ENCODE results near the gene HOXD3. TPM values are rescaled to one million over a fixed set of nuclear protein-coding genes. Genes with fewer than 3 reads are reported as not detected.

HOXD3 gene
- total and polyA plus RNA-seq, 4 donors = 1.5 to 13.4 (median 6.0) TPM

DNA sequence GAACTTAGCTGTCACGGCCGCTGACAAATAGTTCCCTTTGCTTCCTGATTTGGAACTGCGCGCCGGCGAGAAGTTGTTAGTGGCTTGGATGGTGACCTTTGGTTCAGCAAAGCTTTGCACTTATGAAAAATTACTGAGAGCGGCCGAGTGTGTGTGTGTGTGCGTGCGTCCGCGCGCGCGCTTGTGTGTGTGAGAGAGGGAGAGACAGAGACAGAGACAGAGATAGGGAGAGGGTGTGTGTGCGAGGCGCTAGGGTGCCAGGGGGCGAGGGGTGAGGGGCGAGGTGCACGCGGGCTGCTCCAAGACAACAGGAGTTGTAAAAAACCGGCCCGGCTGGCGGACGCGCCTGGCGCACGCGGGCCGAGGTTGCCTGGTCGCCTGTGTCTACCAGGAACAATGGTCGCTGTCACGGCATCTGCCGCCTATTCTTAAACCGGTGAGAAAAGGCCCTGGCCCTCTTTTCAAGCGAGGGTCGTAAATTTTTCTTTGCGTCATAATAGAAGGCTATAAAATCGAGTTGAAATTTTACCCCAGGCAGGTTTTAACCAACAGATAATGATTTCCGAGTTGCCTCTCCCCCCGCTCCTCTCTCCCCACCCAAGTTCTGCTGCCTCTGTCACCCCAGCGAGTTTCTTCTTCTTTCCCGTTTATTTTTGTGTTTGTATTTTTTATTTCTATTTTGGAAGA is 535 bp downstream of the HOXD3 start:
- ATAC-seq (ENCODE audit: low FRiP score) = no peak
- Histone ChIP-seq H3K27me3 (ENCODE audit: control insufficient read depth in 1 of 2, insufficient read depth in 2 of 2, low read length in 1 of 2) (peaks cover 0 to 2% of the 10 kb centered on the region in 2 donors), H3K27ac (ENCODE audit: low read depth in 1 of 2, low read length in 2 of 2) (no peak overlapping the region), H3K4me1 (ENCODE audit: control insufficient read depth in 1 of 2, insufficient read depth in 2 of 2, low read length in 2 of 2) (no peaks in the 10 kb centered on the region), H3K9me3 (ENCODE audit: control insufficient read depth, low read length) (no peaks in the 10 kb centered on the region), H3K4me3 (ENCODE audit: low read length in 2 of 2) (no peak overlapping the region), H3K36me3 (ENCODE audit: control insufficient read depth in 1 of 2, insufficient read depth in 2 of 2, low read length in 1 of 2) (no peaks in the 10 kb centered on the region)
- 55 to 72% methylated on average over 43 of the region's 43 CpGs for WGBS, 2 donors
- peak in 1 of 2 donors; percentile 72 for DNase-seq
- intact Hi-C loops (cut with DNase I) = no loop called here

DNA sequence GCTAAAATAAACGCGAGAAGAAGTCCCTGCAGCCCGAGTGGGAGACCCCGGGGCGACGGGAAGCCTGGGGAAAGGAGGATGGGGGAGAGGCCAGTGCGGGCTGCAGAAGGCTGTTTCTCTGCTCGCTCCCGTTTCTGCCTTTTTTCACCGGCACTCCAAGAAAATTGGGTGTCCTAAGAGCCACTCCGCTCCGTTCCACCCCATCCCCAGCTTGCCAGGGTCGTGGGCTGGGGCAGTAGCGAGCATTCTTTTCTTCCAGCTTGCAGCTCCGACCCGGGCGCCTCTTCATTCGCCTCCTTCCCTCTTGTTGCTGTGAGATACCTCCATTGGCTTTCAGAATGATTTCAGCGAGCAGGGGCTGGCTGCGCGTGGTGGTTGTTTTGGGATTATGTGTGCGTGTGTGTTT is 1.1 kb downstream of the HOXD3 start:
- DNase-seq (peak in 1 of 2 donors; percentile 31), ATAC-seq (ENCODE audit: low FRiP score) (no peak)
- H3K4me1 ChIP-seq (ENCODE audit: control insufficient read depth in 1 of 2, insufficient read depth in 2 of 2, low read length in 2 of 2) = no peaks in the 10 kb centered on the region
- H3K9me3 ChIP-seq (ENCODE audit: control insufficient read depth, low read length) = no peaks in the 10 kb centered on the region
- no peak overlapping the region for H3K4me3 ChIP-seq (ENCODE audit: low read length in 2 of 2)
- 72 to 80% methylated on average over 22 of the region's 22 CpGs for WGBS, 2 donors
- H3K27me3 ChIP-seq (ENCODE audit: control insufficient read depth in 1 of 2, insufficient read depth in 2 of 2, low read length in 1 of 2) = peaks cover 0 to 2% of the 10 kb centered on the region in 2 donors
- intact Hi-C loops (cut with DNase I) = no loop called here
- no peaks in the 10 kb centered on the region for H3K36me3 ChIP-seq (ENCODE audit: control insufficient read depth in 1 of 2, insufficient read depth in 2 of 2, low read length in 1 of 2)
- H3K27ac ChIP-seq (ENCODE audit: low read depth in 1 of 2, low read length in 2 of 2) = no peak overlapping the region

DNA sequence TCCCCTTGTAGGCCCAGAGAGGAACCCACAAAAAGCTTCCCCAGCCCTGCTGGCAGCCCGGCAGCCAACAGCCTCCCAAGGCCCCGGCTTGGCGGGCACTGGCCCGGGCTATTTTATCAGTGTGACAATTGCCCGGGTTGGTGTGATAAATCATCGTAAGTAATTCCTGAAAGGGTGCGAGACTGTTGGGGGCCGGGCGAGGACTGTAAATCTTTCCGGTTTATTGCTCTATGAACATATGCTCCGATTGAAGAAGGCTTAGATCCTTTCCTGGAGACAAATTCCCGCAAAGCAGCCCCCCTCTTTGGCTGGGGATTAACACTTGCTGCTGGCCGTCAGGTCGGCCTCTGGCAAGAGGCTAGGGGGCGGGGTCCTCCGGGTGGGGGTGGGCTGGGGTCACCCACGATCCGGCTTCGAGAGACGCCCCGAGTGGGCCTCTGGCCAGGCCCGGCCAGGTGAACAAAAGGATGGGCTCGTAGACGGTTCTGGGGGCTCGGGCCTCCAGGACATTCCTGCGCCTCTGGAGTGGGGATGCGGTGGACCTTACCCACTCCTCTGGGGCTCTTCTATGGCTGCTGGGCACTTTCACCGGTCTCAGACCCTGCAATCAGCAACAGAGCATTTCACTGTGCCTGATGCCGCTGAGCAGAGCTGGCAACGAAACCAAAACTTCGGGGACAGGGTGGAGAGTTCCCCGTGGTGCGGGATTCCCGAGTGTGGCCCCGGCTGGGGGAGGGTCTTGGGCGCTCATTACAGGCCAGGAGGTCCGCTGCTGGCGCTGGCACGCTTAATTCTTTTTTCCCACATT is 2.0 kb downstream of the HOXD3 start:
- DNase-seq = peak in 1 of 2 donors; percentile 64

DNA sequence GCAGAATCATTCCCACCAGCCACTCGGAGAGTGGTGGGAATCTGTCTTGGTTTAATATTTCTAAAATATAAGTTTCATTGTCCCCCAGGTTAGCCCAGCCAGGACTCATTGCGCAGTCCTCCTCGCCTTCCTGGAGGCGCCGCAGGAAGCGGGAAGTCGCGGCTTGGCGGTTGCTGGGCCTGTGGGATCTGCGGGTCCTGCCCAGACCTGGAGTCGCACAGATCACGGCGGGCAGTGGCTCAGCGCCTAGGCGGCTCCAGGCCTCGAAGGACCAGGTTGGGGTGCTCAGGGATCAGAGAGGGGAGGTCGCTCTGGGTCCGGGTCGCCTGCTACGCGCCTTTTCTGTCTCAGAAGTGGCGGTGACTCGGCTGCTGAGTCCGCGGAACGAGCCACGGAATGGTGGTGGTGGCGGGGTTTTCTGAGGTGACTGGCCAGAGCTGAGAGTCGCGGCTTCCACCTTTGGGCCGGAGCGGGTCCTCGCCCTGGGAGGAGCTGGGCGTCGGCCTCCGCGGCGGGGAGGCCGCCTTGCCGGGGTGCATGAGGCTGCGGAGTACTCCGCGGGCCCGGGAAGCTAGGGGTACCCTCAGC is 2.6 kb downstream of the HOXD3 start:
- Histone ChIP-seq H3K4me1 (ENCODE audit: control insufficient read depth in 1 of 2, insufficient read depth in 2 of 2, low read length in 2 of 2) (no peaks in the 10 kb centered on the region), H3K4me3 (ENCODE audit: low read length in 2 of 2) (peak overlapping the region in 1 of 2 donors; percentile 10), H3K27me3 (ENCODE audit: control insufficient read depth in 1 of 2, insufficient read depth in 2 of 2, low read length in 1 of 2) (peaks cover 0 to 2% of the 10 kb centered on the region in 2 donors), H3K27ac (ENCODE audit: low read depth in 1 of 2, low read length in 2 of 2) (no peak overlapping the region), H3K9me3 (ENCODE audit: control insufficient read depth, low read length) (peaks cover 1% of the 10 kb centered on the region), H3K36me3 (ENCODE audit: control insufficient read depth in 1 of 2, insufficient read depth in 2 of 2, low read length in 1 of 2) (no peaks in the 10 kb centered on the region)
- WGBS, 2 donors = 27 to 36% methylated on average over 43 to 44 of the region's 44 CpGs
- ATAC-seq (ENCODE audit: low FRiP score) (no peak), DNase-seq (peak in 1 of 2 donors; percentile 77)
- intact Hi-C loops (cut with DNase I) = no loop called here

More for the DNA sequence above, 2.0 kb downstream of the HOXD3 start:
- Histone ChIP-seq H3K9me3 (ENCODE audit: control insufficient read depth, low read length) (no peaks in the 10 kb centered on the region), H3K27me3 (ENCODE audit: control insufficient read depth in 1 of 2, insufficient read depth in 2 of 2, low read length in 1 of 2) (peaks cover 0 to 2% of the 10 kb centered on the region in 2 donors), H3K4me3 (ENCODE audit: low read length in 2 of 2) (no peak overlapping the region), H3K36me3 (ENCODE audit: control insufficient read depth in 1 of 2, insufficient read depth in 2 of 2, low read length in 1 of 2) (no peaks in the 10 kb centered on the region), H3K4me1 (ENCODE audit: control insufficient read depth in 1 of 2, insufficient read depth in 2 of 2, low read length in 2 of 2) (no peaks in the 10 kb centered on the region), H3K27ac (ENCODE audit: low read depth in 1 of 2, low read length in 2 of 2) (no peak overlapping the region)
- 62 to 70% methylated on average over 39 of the region's 39 CpGs for WGBS, 2 donors
- ATAC-seq (ENCODE audit: low FRiP score) = peak; percentile 7
- intact Hi-C loops (cut with DNase I) = no loop called here

DNA sequence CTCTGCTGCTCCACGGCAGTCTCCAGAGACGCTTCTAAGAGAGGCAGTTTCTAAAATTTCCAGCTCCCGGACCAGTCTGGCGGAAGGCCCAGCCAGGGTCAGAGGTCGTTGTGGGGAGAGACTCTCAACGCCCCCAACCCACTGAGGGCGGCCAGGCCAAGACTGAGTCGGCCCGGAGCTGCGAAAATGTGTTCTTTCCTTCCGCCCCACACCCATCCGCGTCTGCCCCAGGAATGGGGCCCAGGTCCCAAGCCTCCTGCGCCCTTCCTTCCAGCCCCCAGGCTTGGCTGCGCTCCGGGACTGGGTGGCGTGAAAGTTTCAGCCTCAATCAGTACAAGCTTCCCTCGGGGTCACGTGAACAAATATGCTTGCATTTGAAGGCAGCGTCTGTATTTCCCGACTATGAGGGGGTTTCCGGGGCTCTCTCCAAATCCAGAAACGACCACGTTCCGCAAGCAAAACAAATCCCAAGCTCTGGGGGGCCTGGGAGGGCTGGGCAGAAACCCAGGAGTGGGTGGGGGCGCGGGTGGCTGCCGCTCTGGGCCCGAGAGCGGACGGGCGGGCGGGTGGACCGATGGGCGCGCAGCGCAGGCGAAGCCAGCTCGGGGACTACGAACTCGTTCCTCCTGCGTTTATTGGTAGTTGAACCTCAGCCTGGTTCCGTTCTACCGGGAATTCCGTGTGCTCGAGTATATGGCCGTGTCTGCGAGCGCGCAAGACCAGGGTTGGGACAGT is 3.3 kb downstream of the HOXD3 start:
- ATAC-seq (ENCODE audit: low FRiP score) (peak; percentile 34), DNase-seq (peak in 1 of 2 donors; percentile 76)
- peak overlapping the region in 1 of 2 donors; percentile 10 for H3K4me3 ChIP-seq (ENCODE audit: low read length in 2 of 2)
- intact Hi-C loops (cut with DNase I) = no loop called here
- no peaks in the 10 kb centered on the region for H3K36me3 ChIP-seq (ENCODE audit: control insufficient read depth in 1 of 2, insufficient read depth in 2 of 2, low read length in 1 of 2)
- H3K27ac ChIP-seq (ENCODE audit: low read depth in 1 of 2, low read length in 2 of 2) = no peak overlapping the region
- peaks cover 1% of the 10 kb centered on the region for H3K9me3 ChIP-seq (ENCODE audit: control insufficient read depth, low read length)
- no peaks in the 10 kb centered on the region for H3K4me1 ChIP-seq (ENCODE audit: control insufficient read depth in 1 of 2, insufficient read depth in 2 of 2, low read length in 2 of 2)
- WGBS, 2 donors = 10 to 14% methylated on average over 42 to 50 of the region's 50 CpGs
- peaks cover 0 to 3% of the 10 kb centered on the region in 2 donors for H3K27me3 ChIP-seq (ENCODE audit: control insufficient read depth in 1 of 2, insufficient read depth in 2 of 2, low read length in 1 of 2)

DNA sequence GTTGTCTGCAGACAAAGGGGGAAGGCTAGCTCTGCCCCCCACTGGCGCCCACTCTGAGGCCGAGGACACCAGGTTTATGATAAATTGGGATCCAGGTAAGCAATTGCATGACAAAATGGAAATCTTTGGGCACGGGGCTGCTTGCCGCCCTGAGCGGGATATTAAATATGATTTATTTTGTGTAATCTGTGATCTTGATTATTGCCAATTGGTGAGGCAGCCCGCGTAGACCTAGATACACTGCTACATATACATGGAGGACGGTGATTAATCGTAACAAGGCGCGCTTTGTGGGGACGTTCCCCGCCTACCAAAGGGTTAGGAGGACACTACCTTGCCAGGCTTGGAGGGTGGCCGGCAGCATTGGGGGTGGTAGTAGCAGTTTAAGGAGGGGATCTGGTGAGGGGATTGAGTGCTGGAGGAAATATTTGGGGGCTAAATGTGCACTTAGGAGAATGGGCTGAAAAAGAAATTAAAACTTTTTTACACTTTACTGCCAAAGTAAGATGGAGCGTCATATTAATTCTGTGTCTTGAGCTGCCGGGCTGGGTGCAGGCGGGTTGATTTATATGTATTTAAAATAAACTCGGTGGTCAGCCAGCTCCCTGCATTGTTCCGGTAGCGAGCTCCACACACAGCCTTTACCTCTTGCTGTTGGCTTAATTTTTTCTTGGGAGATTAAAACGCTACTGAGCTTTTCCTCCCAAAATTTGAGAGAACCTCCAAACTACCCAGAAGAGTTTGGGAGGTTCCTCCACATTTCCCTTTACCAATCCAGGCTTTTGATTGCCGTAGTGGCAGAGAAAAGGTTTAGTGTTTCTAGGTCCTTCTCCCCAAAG is 4.1 kb downstream of the HOXD3 start:
- peak in 1 of 2 donors; percentile 57 for DNase-seq
- 49 to 55% methylated on average over 22 of the region's 22 CpGs for WGBS, 2 donors
- intact Hi-C loops (cut with DNase I) = no loop called here
- peaks cover 0 to 5% of the 10 kb centered on the region in 2 donors for H3K27me3 ChIP-seq (ENCODE audit: control insufficient read depth in 1 of 2, insufficient read depth in 2 of 2, low read length in 1 of 2)
- H3K4me3 ChIP-seq (ENCODE audit: low read length in 2 of 2) = no peak overlapping the region
- no peaks in the 10 kb centered on the region for H3K36me3 ChIP-seq (ENCODE audit: control insufficient read depth in 1 of 2, insufficient read depth in 2 of 2, low read length in 1 of 2)
- no peaks in the 10 kb centered on the region for H3K4me1 ChIP-seq (ENCODE audit: control insufficient read depth in 1 of 2, insufficient read depth in 2 of 2, low read length in 2 of 2)
- peak; percentile 5 for ATAC-seq (ENCODE audit: low FRiP score)
- H3K9me3 ChIP-seq (ENCODE audit: control insufficient read depth, low read length) = peaks cover 1% of the 10 kb centered on the region
- H3K27ac ChIP-seq (ENCODE audit: low read depth in 1 of 2, low read length in 2 of 2) = no peak overlapping the region

DNA sequence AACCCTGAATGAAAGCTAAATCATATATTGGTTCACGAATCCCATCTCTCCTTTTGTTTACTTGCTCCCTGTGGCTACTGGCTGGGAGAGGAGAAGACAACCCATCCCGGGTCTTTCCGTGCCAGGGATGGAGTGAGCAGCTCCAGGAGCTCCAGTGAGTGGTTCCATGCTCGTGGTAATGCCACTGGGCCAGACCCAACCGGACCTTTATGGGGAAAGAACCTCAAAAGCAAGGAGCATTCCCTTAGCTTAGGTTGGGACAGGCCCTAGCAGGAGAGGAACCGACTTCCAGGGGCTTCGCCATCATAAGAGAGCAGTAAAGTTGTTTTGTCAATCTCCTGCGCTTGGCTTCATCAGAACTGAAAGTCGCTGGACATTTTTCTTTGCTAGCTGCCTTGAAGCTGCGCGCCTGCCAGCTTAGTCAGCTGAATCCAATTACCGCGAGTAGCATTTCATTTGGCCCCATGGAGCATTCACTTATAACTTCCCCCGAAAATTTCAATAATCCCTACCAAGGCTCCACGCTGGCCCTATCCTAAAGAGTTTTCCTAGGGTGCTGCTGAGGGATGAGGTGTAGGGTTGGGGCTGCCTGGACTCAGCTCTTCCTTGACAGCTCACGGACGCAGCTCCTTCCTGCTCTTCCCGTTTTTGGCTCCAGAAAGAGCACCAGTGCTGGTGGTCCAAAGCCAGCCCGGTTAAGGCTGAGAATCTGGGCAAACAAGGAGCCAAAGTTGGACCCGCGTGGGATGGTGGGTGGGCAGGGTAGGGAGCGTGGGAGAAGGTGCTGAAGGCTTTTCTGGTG is 4.9 kb downstream of the HOXD3 start:
- Histone ChIP-seq H3K27me3 (ENCODE audit: control insufficient read depth in 1 of 2, insufficient read depth in 2 of 2, low read length in 1 of 2) (peaks cover 0 to 5% of the 10 kb centered on the region in 2 donors), H3K4me1 (ENCODE audit: control insufficient read depth in 1 of 2, insufficient read depth in 2 of 2, low read length in 2 of 2) (no peaks in the 10 kb centered on the region), H3K36me3 (ENCODE audit: control insufficient read depth in 1 of 2, insufficient read depth in 2 of 2, low read length in 1 of 2) (no peaks in the 10 kb centered on the region), H3K27ac (ENCODE audit: low read depth in 1 of 2, low read length in 2 of 2) (no peak overlapping the region), H3K4me3 (ENCODE audit: low read length in 2 of 2) (no peak overlapping the region), H3K9me3 (ENCODE audit: control insufficient read depth, low read length) (peaks cover 1% of the 10 kb centered on the region)
- DNase-seq (no peak), ATAC-seq (ENCODE audit: low FRiP score) (no peak)
- intact Hi-C loops (cut with DNase I) = no loop called here
- WGBS, 2 donors = 18 to 20% methylated on average over 22 of the region's 22 CpGs
